ENCODE measurements around the gene SLC13A3.

The SLC13A3 gene

GRCh38 chr20:46578745-46579144, 72.5 kb downstream of the SLC13A3 start:
- no peak for DNase-seq (ENCODE audit: low read depth in 2 of 2)

- no peak for DNase-seq (ENCODE audit: low read depth in 2 of 2)
Observed at GRCh38 chr20:46576774-46577395, 74.4 kb downstream of the SLC13A3 start.

GRCh38 chr20:46575937-46576461, 75.3 kb downstream of the SLC13A3 start:
- DNase-seq (ENCODE audit: low read depth in 2 of 2) = no peak

GRCh38 chr20:46575394-46575793, 75.9 kb downstream of the SLC13A3 start:
- DNase-seq (ENCODE audit: low read depth in 2 of 2) = no peak

- DNase-seq (ENCODE audit: low read depth in 2 of 2) = no peak
Observed at GRCh38 chr20:46573788-46574584, 77.3 kb downstream of the SLC13A3 start.

GRCh38 chr20:46573234-46573633, 78.0 kb downstream of the SLC13A3 start:
- no peak for DNase-seq (ENCODE audit: low read depth in 2 of 2)

GRCh38 chr20:46572790-46573189, 78.5 kb downstream of the SLC13A3 start:
- no peak for DNase-seq (ENCODE audit: low read depth in 2 of 2)

- no peak for DNase-seq (ENCODE audit: low read depth in 2 of 2)
Observed at GRCh38 chr20:46572153-46572552, 79.1 kb downstream of the SLC13A3 start.

- no peak for DNase-seq (ENCODE audit: low read depth in 2 of 2)
Observed at GRCh38 chr20:46571418-46571817, 79.8 kb downstream of the SLC13A3 start.

GRCh38 chr20:46570956-46571355, 80.3 kb downstream of the SLC13A3 start:
- DNase-seq (ENCODE audit: low read depth in 2 of 2) = no peak

- no peak for DNase-seq (ENCODE audit: low read depth in 2 of 2)
Observed at GRCh38 chr20:46569961-46570360, 81.3 kb downstream of the SLC13A3 start.

- DNase-seq (ENCODE audit: low read depth in 2 of 2) = no peak
Observed at GRCh38 chr20:46568570-46569129, 82.6 kb downstream of the SLC13A3 start.

GRCh38 chr20:46566125-46566524, 85.1 kb downstream of the SLC13A3 start:
- DNase-seq (ENCODE audit: low read depth in 2 of 2) = no peak

GRCh38 chr20:46564241-46564957, 86.9 kb downstream of the SLC13A3 start:
- DNase-seq (ENCODE audit: low read depth in 2 of 2) = no peak

GRCh38 chr20:46563860-46564221, 87.4 kb downstream of the SLC13A3 start:
- no peak for DNase-seq (ENCODE audit: low read depth in 2 of 2)

- no peak for DNase-seq (ENCODE audit: low read depth in 2 of 2)
Observed at GRCh38 chr20:46563170-46563859, 87.9 kb downstream of the SLC13A3 start.

- DNase-seq (ENCODE audit: low read depth in 2 of 2) = peak; percentile 58 to 71
Observed at GRCh38 chr20:46562373-46563169, 88.7 kb downstream of the SLC13A3 start.

GRCh38 chr20:46562009-46562372, 89.3 kb downstream of the SLC13A3 start:
- DNase-seq (ENCODE audit: low read depth in 2 of 2) = no peak

GRCh38 chr20:46559685-46560440, 91.4 kb downstream of the SLC13A3 start:
- no peak for DNase-seq (ENCODE audit: low read depth in 2 of 2)

GRCh38 chr20:46559001-46559400, 92.3 kb downstream of the SLC13A3 start:
- DNase-seq (ENCODE audit: low read depth in 2 of 2) = no peak
